Colonic mucosa (tissue), 4 donors: ENCODE data around the gene DLG2. TPM values are rescaled to one million over a fixed set of nuclear protein-coding genes. Genes with fewer than 3 reads are reported as not detected.
"Not testable (repeated sequence)": the region's sequence is repeated elsewhere in the genome, so short reads cannot be mapped to it uniquely, and the experiment has no call there.

Experiments used
- DNase-seq: peaks from one replicate; pipeline ENCODE4 v3.0.0-alpha.2; 2020
- H3K27ac ChIP-seq: fragments of 200-600 bp; one replicate; pipeline ENCODE4 v1.8.0; 2021
- H3K27me3 ChIP-seq: fragments of 200-600 bp; one replicate; pipeline ENCODE4 v1.8.0; 2021
- H3K36me3 ChIP-seq: fragments of 200-600 bp; one replicate; pipeline ENCODE4 v1.8.0; 2021
- H3K4me1 ChIP-seq: fragments of 200-600 bp; one replicate; pipeline ENCODE4 v1.8.0; 2021; ENCODE audit warnings: mild to moderate bottlenecking
- H3K4me3 ChIP-seq: fragments of 200-600 bp; one replicate; pipeline ENCODE4 v1.8.0; 2021
- H3K9ac ChIP-seq, 2 donors: one replicate each; pipeline ENCODE4 v1.7.0; 2013; ENCODE audit warnings: control low read depth in 2 of 2, low read depth in 2 of 2, low read length in 2 of 2
- H3K9me3 ChIP-seq: fragments of 200-600 bp; one replicate; pipeline ENCODE4 v1.8.0; 2021
- intact Hi-C: fragments of 100-400 bp; cut with DNase I; formaldehyde crosslinking; loops from one replicate; pipeline ENCODE4 v1.14.1; 2022
- total RNA-seq, 2 donors: library from RNA; stranded (reverse); fragmentation: NEBNext Ultra II Directional in 1 of 2; extraction: Animal tissue kit (Norgen Biotek cat#: 25700) in 1 of 2; gene quantifications; one replicate each; pipeline ENCODE4 v1.2.1, GENCODE V29; 2021
- TF ChIP-seq, protein P1 (sequence below): fragments of 200-600 bp; IDR thresholded peaks from one replicate; pipeline ENCODE4 v1.8.0; 2022; ENCODE audit warnings: antibody characterized with exemption, mild to moderate bottlenecking
- donor health status: healthy.
- donor health status: DM: no; HTN: no; CAD: no.
- donor health status: DM: no; HTN: no; CAD: no.

The DLG2 gene
- total RNA-seq, 2 donors from 2014 or later: 1.4 to 3.3 TPM

- H3K9me3 ChIP-seq: no peaks in the 10 kb centered on the region
- TF ChIP-seq, protein P1, sequence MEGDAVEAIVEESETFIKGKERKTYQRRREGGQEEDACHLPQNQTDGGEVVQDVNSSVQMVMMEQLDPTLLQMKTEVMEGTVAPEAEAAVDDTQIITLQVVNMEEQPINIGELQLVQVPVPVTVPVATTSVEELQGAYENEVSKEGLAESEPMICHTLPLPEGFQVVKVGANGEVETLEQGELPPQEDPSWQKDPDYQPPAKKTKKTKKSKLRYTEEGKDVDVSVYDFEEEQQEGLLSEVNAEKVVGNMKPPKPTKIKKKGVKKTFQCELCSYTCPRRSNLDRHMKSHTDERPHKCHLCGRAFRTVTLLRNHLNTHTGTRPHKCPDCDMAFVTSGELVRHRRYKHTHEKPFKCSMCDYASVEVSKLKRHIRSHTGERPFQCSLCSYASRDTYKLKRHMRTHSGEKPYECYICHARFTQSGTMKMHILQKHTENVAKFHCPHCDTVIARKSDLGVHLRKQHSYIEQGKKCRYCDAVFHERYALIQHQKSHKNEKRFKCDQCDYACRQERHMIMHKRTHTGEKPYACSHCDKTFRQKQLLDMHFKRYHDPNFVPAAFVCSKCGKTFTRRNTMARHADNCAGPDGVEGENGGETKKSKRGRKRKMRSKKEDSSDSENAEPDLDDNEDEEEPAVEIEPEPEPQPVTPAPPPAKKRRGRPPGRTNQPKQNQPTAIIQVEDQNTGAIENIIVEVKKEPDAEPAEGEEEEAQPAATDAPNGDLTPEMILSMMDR: no peak
- no peak for DNase-seq
- H3K36me3 ChIP-seq: no peaks in the 10 kb centered on the region
- intact Hi-C loops: no loop called here
- H3K9ac ChIP-seq: no peak overlapping the region
- H3K27ac ChIP-seq: no peak overlapping the region
- no peak overlapping the region for H3K4me3 ChIP-seq
- H3K27me3 ChIP-seq: no peaks in the 10 kb centered on the region
- H3K4me1 ChIP-seq: no peaks in the 10 kb centered on the region
Measured at GRCh38 chr11:83456075-83456474, 2171.1 kb downstream of the DLG2 start.

DNA sequence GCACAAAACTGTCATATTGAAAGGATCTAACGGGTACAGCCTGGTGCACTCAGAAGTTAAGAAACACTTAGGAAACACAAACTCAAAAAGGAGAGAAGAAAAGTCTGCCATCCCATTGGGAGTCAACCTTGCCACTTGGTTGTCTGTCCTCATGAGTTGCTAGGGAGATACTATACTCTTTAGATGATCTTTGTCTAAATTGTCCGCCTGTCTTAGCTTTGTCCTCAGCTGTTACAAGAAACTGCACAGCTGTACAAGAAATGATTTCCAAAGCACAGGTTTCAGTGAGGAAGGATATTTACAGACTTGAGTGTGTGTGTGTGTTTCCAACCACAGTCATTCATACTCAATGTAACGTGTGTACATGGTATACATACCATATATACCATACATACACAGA, 2171.8 kb downstream of the DLG2 start:
- no peak overlapping the region for H3K4me3 ChIP-seq
- H3K9me3 ChIP-seq: no peaks in the 10 kb centered on the region
- DNase-seq: no peak
- H3K27me3 ChIP-seq: no peaks in the 10 kb centered on the region
- H3K36me3 ChIP-seq: no peaks in the 10 kb centered on the region
- intact Hi-C loops: no loop called here
- H3K4me1 ChIP-seq: no peaks in the 10 kb centered on the region
- no peak overlapping the region for H3K9ac ChIP-seq
- H3K27ac ChIP-seq: no peak overlapping the region
- TF ChIP-seq, protein P1: no peak

GRCh38 chr11:83454674-83455073, 2172.5 kb downstream of the DLG2 start:
- TF ChIP-seq, protein P1: no peak
- Histone ChIP-seq H3K9me3 (no peaks in the 10 kb centered on the region), H3K36me3 (no peaks in the 10 kb centered on the region), H3K27me3 (no peaks in the 10 kb centered on the region), H3K4me3 (no peak overlapping the region), H3K4me1 (no peaks in the 10 kb centered on the region), H3K9ac (no peak overlapping the region), H3K27ac (no peak overlapping the region)
- intact Hi-C loops: no loop called here
- no peak for DNase-seq

DNA sequence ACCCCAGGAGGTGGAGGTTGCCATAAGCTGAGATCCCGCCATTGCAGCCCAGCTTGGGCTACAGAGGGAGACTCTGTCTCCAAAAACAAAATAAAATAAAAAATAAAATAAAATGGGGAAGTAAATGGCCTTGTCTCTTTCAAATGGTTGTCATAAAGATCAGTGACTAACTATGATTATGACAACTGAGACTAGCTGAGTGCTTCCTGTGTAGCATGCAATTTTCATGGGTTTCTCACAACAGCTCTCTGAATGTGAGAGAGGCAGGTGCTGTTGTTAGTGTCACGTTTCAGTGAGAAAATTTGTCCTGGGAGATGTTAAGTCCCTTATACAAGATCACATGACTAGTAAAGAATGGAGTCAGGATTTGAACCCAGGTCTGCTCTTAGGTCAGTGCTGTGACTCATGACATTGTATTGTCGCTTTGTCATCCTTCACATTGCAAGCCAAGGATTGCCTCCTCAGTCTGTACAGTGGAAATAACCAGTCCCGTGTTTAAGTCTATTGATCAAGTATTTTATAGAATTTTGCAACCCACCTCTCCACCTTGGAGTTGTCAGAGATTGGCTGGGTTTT, 2177.7 kb downstream of the DLG2 start:
- no peak for DNase-seq
- Histone ChIP-seq H3K9me3 (no peaks in the 10 kb centered on the region), H3K36me3 (no peaks in the 10 kb centered on the region), H3K27me3 (no peaks in the 10 kb centered on the region), H3K4me1 (no peaks in the 10 kb centered on the region), H3K4me3 (no peak overlapping the region), H3K9ac (no peak overlapping the region), H3K27ac (no peak overlapping the region)
- intact Hi-C loops: no loop called here
- TF ChIP-seq, protein P1: no peak

DNA sequence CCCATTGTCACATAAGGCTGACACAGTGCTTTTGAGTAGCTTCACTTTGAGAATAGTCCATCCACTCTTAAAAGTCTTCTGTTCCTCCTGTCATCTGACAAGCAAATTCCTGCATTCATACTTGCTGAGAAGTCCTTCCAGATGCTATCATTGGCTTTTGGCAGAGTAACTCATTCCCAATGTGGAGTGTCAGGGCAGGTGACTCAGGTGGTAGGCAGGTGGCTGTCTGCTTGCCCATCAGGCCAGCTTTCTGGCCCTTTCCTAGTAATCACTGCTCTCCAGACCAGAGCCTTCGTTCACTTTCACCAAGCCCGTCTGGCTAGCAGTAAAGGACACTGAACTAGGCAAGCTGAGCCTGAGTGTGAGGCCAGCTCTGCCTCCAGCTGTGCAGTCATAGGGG, 2178.5 kb downstream of the DLG2 start:
- intact Hi-C loops: no loop called here
- no peaks in the 10 kb centered on the region for H3K9me3 ChIP-seq

DNA sequence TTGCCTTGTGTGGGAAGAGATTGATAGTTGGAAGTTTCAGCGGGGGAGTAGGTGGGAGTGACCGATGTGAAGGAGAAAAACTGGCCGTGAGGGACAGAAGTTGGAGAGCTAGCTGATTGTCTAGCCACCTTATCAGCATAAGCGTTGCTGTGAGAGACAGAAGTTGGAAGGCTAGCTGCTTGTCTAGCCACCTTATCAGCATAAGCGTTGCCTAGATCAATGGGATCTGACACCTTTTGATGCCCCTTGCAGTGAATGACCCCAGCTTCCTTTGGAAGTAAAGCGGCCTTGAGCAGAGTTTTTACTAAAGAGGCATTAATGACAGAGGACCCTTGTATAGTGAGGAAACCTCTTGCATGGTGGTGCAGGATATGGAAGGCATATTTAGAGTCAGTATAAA, 2183.3 kb downstream of the DLG2 start:
- H3K4me1 ChIP-seq, H3K27ac ChIP-seq, DNase-seq, H3K36me3 ChIP-seq, H3K4me3 ChIP-seq, H3K9me3 ChIP-seq, H3K9ac ChIP-seq, H3K27me3 ChIP-seq, intact Hi-C loops: not testable (repeated sequence)

More for the DNA sequence above, 2178.5 kb downstream of the DLG2 start:
- TF ChIP-seq, protein P1: no peak
- H3K27me3 ChIP-seq: no peaks in the 10 kb centered on the region
- H3K27ac ChIP-seq: no peak overlapping the region
- no peak overlapping the region for H3K4me3 ChIP-seq
- no peaks in the 10 kb centered on the region for H3K36me3 ChIP-seq
- DNase-seq: no peak
- H3K9ac ChIP-seq: no peak overlapping the region
- H3K4me1 ChIP-seq: no peaks in the 10 kb centered on the region
